AG20443 (cell line): Measurements from ENCODE around the gene RAB37.

Source experiments
- DNase-seq: peaks from one replicate; pipeline ENCODE4 v3.0.0; 2012; ENCODE audit warnings: low spot score, mixed read lengths

Gene RAB37

GRCh38 chr17:74736513-74737298 is at the start of gene RAB37:
Gene RAB37, plus strand, starts transcription at chr17:74737256. Its CDS starts 17 bp downstream, at chr17:74737273.
- DNase-seq, result peak; percentile 40

- no peak for DNase-seq
These were observed 49.2 kb upstream of the RAB37 start for GRCh38 chr17:74687886-74688285.

GRCh38 chr17:74690409-74690825 is 46.6 kb upstream of the RAB37 start:
- no peak for DNase-seq

GRCh38 chr17:74691151-74691550 is 45.9 kb upstream of the RAB37 start:
- DNase-seq, result no peak

GRCh38 chr17:74694081-74694480 is 43.0 kb upstream of the RAB37 start:
- DNase-seq, result no peak

GRCh38 chr17:74695629-74696028 is 41.4 kb upstream of the RAB37 start:
- DNase-seq, result peak; percentile 5

- DNase-seq, result peak; percentile 6
These were observed 39.5 kb upstream of the RAB37 start for GRCh38 chr17:74697515-74697914.

GRCh38 chr17:74698069-74698468 is 39.0 kb upstream of the RAB37 start:
- no peak for DNase-seq

- DNase-seq, result no peak
These were observed 37.8 kb upstream of the RAB37 start for GRCh38 chr17:74699236-74699635.

GRCh38 chr17:74702116-74702871 is 34.8 kb upstream of the RAB37 start:
- DNase-seq, result no peak

- no peak for DNase-seq
These were observed 33.7 kb upstream of the RAB37 start for GRCh38 chr17:74703311-74703710.

- DNase-seq, result no peak
These were observed 32.5 kb upstream of the RAB37 start for GRCh38 chr17:74704544-74704943.

- peak; percentile 7 for DNase-seq
These were observed 25.8 kb upstream of the RAB37 start for GRCh38 chr17:74711058-74711824.

GRCh38 chr17:74712301-74712700 is 24.8 kb upstream of the RAB37 start:
- no peak for DNase-seq

GRCh38 chr17:74712756-74713155 is 24.3 kb upstream of the RAB37 start, which contains the start of gene CD300LF:
Gene CD300LF, minus strand, starts transcription at chr17:74712923. Its CDS starts 57 bp downstream, at chr17:74712866.
- no peak for DNase-seq

- no peak for DNase-seq
These were observed 23.8 kb upstream of the RAB37 start for GRCh38 chr17:74713171-74713755.

- peak; percentile 6 for DNase-seq
These were observed 21.9 kb upstream of the RAB37 start for GRCh38 chr17:74715144-74715543.

GRCh38 chr17:74720506-74720905 is 16.6 kb upstream of the RAB37 start:
- DNase-seq, result no peak

GRCh38 chr17:74722782-74723181 is 14.3 kb upstream of the RAB37 start:
- no peak for DNase-seq

GRCh38 chr17:74723891-74724290 is 13.2 kb upstream of the RAB37 start:
- DNase-seq, result no peak

GRCh38 chr17:74725111-74725510 is 11.9 kb upstream of the RAB37 start:
- no peak for DNase-seq
